IMR-90 (cell line): ENCODE data around the gene RGS16. TPM values are rescaled to one million over a fixed set of nuclear protein-coding genes. Genes with fewer than 3 reads are reported as not detected.

ENCODE experiments used
- ATAC-seq: fragments of 200-7000 bp; cut with Tn5 transposase; 2 replicates; pipeline ENCODE4 v1.9.1; 2020; ENCODE audit warnings: low read depth, mild to moderate bottlenecking, moderate library complexity
- BruUV-seq: library from RNA; stranded (reverse); fragments of 400-500 nt; replicated peaks from 2 replicates; lab custom pipeline; 2021; lab: Mats Ljungman, UMichigan
- CTCF ChIA-PET: fragments of 300-600 bp; formaldehyde crosslinking; extraction: SDS; loops from one replicate; lab custom pipeline; 2021; ENCODE audit warnings: antibody characterized with exemption; lab: Yijun Ruan, JAX
- POLR2A ChIA-PET: fragments of 300-600 bp; sonication (Branson Sonifier 250); formaldehyde crosslinking; loops from one replicate; lab custom pipeline; 2022; ENCODE audit warnings: antibody characterized with exemption; ENCODE audit not compliant: unreplicated experiment; lab: Charles Lee
- DNase-seq: peaks from one replicate; pipeline ENCODE4 v3.0.0; 2013
- H2AFZ ChIP-seq: replicated peaks from 2 replicates; pipeline ENCODE3; 2013; ENCODE audit warnings: low read length, mild to moderate bottlenecking; ENCODE audit not compliant: poor library complexity
- H2AK5ac ChIP-seq: 2 replicates; pipeline ENCODE4 v1.6.1; 2013; ENCODE audit warnings: low read depth, low read length, inconsistent platforms
- H2AK9ac ChIP-seq: replicated peaks from 2 replicates; pipeline ENCODE3; 2013; ENCODE audit warnings: mild to moderate bottlenecking, low read depth, low read length, moderate library complexity; ENCODE audit not compliant: poor library complexity
- H2BK120ac ChIP-seq: 2 replicates; pipeline ENCODE4 v1.6.1; 2013; ENCODE audit warnings: low read depth, low read length, inconsistent platforms
- H2BK15ac ChIP-seq: 3 replicates; pipeline ENCODE4 v1.6.1; 2013; ENCODE audit warnings: low read depth, low read length, inconsistent platforms
- H2BK20ac ChIP-seq: 2 replicates; pipeline ENCODE4 v1.6.1; 2013; ENCODE audit warnings: low read depth, mild to moderate bottlenecking, inconsistent platforms, low read length, moderate library complexity
- H2BK5ac ChIP-seq: 2 replicates; pipeline ENCODE4 v1.6.1; 2013; ENCODE audit warnings: mild to moderate bottlenecking, low read depth, low read length, inconsistent platforms; ENCODE audit not compliant: poor library complexity, severe bottlenecking
- H3K14ac ChIP-seq: replicated peaks from 2 replicates; pipeline ENCODE4 v1.6.1; 2013; ENCODE audit warnings: low read depth, low read length, inconsistent platforms
- H3K18ac ChIP-seq: 2 replicates; pipeline ENCODE4 v1.6.1; 2013; ENCODE audit warnings: low read depth, low read length, control low read depth
- H3K23ac ChIP-seq: 2 replicates; pipeline ENCODE4 v1.6.1; 2013; ENCODE audit warnings: low read depth, low read length, inconsistent platforms
- H3K27ac ChIP-seq: 2 replicates; pipeline ENCODE4 v1.5.1; 2013; ENCODE audit warnings: mild to moderate bottlenecking, control low read depth, low read length; ENCODE audit not compliant: insufficient read depth
- H3K27me3 ChIP-seq: 2 replicates; pipeline ENCODE4 v1.6.1; 2013; ENCODE audit warnings: low read length; ENCODE audit not compliant: control insufficient read depth, insufficient read depth
- H3K36me3 ChIP-seq: 2 replicates; pipeline ENCODE4 v1.6.1; 2013; ENCODE audit warnings: low read length, mixed read lengths; ENCODE audit not compliant: control insufficient read depth, insufficient read depth
- H3K4ac ChIP-seq: 2 replicates; pipeline ENCODE4 v1.6.1; 2013; ENCODE audit warnings: low read depth, low read length, inconsistent platforms
- H3K4me1 ChIP-seq: 2 replicates; pipeline ENCODE4 v1.6.1; 2013; ENCODE audit warnings: low read length, mixed read lengths; ENCODE audit not compliant: control insufficient read depth, insufficient read depth
- H3K4me2 ChIP-seq: 2 replicates; pipeline ENCODE4 v1.6.1; 2013; ENCODE audit warnings: low read depth, mild to moderate bottlenecking, control low read depth, low read length, moderate library complexity
- H3K4me3 ChIP-seq: 2 replicates; pipeline ENCODE4 v1.5.1; 2013; ENCODE audit warnings: low read depth, mild to moderate bottlenecking, control low read depth, low read length, moderate library complexity; ENCODE audit not compliant: insufficient read depth
- H3K56ac ChIP-seq: 2 replicates; pipeline ENCODE4 v1.6.1; 2013; ENCODE audit warnings: low read length, inconsistent platforms; ENCODE audit not compliant: insufficient read depth; ENCODE audit errors: extremely low read depth
- H3K79me1 ChIP-seq, 2 experiments: 2 replicates each; pipeline ENCODE4 v1.6.1; 2013; ENCODE audit warnings: low read length in 2 of 2, inconsistent platforms in 1 of 2, low read depth in 1 of 2
- H3K9ac ChIP-seq: 2 replicates; pipeline ENCODE4 v1.6.1; 2013; ENCODE audit warnings: low read depth, low read length, control low read depth
- H3K9me1 ChIP-seq: 2 replicates; pipeline ENCODE4 v1.6.1; 2013; ENCODE audit warnings: low read length, inconsistent platforms; ENCODE audit not compliant: insufficient read depth
- H3K9me3 ChIP-seq: 2 replicates; pipeline ENCODE4 v1.6.1; 2013; ENCODE audit warnings: low read length; ENCODE audit not compliant: control insufficient read depth, insufficient read depth
- H4K20me1 ChIP-seq: 2 replicates; pipeline ENCODE4 v1.6.1; 2013; ENCODE audit warnings: low read length, inconsistent platforms; ENCODE audit not compliant: insufficient read depth
- H4K5ac ChIP-seq: 2 replicates; pipeline ENCODE4 v1.6.1; 2013; ENCODE audit warnings: mild to moderate bottlenecking, low read depth, low read length, control low read depth
- H4K8ac ChIP-seq, 2 experiments: 2 replicates each; pipeline ENCODE4 v1.6.1; 2013; ENCODE audit warnings: low read depth in 2 of 2, low read length in 2 of 2, control low read depth in 1 of 2, inconsistent platforms in 1 of 2
- H4K91ac ChIP-seq: 2 replicates; pipeline ENCODE4 v1.6.1; 2013; ENCODE audit warnings: low read depth, low read length, inconsistent platforms; ENCODE audit not compliant: insufficient read depth
- POLR2A ChIP-seq: IDR thresholded peaks from 2 replicates; pipeline ENCODE4 v1.6.1; 2012; ENCODE audit warnings: mild to moderate bottlenecking, low read depth, low read length
- WGBS, 2 experiments: methylation state at CpG; one replicate each; pipeline versions ENCODE4 v1.1.5 to v1.1.7; 2013; ENCODE audit warnings: missing lambda C conversion rate in 2 of 2; ENCODE audit not compliant: insufficient read length in 1 of 2; ENCODE audit errors: extremely low coverage in 2 of 2; 5-methylcytosine and 5-hydroxymethylcytosine counted together
- dilution Hi-C: fragments of 300-500 bp; cut with HindIII; formaldehyde crosslinking; loops from one replicate; pipeline ENCODE4 v1.14.3; 2018; ENCODE audit warnings: low sequenced_read_pairs; ENCODE audit not compliant: unreplicated experiment
- in situ Hi-C: fragments of 300-500 bp; cut with MboI; formaldehyde crosslinking; loops from 3 replicates; pipeline ENCODE4 v1.14.3; 2019; ENCODE audit warnings: low sequenced_read_pairs, inconsistent platforms, mixed read lengths
- intact Hi-C: fragments of 100-400 bp; cut with micrococcal nuclease; formaldehyde crosslinking; loops from 2 replicates; pipeline ENCODE4 v1.10.0; 2022
- polyA plus RNA-seq, 3 experiments: library from polyadenylated mRNA; depleted of rRNA; stranded (reverse); fragments of >200 nt; gene quantifications; 2 replicates each; pipeline ENCODE4 v1.2.3, GENCODE V29; 2012; ENCODE audit warnings: low replicate concordance in 1 of 3
- total RNA-seq: library from RNA; depleted of rRNA; stranded (reverse); fragments of >200 nt; gene quantifications from 2 replicates; pipeline ENCODE4 v1.2.3, GENCODE V29; 2012

Gene RGS16
- total and polyA plus RNA-seq, 2 of the 4 experiments (the other 2 are of a cell fraction), result 0.15 to 0.18 TPM

GRCh38 chr1:182561456-182561855 lies 42.7 kb downstream of the RGS16 start:
- H3K56ac ChIP-seq, result no peak overlapping the region
- H4K8ac ChIP-seq, result no peak overlapping the region
- no peaks in the 10 kb centered on the region for H3K4me1 ChIP-seq
- H3K18ac ChIP-seq, result no peak overlapping the region
- H3K79me1 ChIP-seq, result no peaks in the 10 kb centered on the region
- H3K9ac ChIP-seq, result no peak overlapping the region
- dilution Hi-C loops, result no loop called here
- H2AK9ac ChIP-seq, result no peak overlapping the region
- H2BK20ac ChIP-seq, result no peak overlapping the region
- in situ Hi-C loops, result no loop called here
- H3K36me3 ChIP-seq, result no peaks in the 10 kb centered on the region
- no peaks in the 10 kb centered on the region for H3K9me3 ChIP-seq
- H4K5ac ChIP-seq, result no peak overlapping the region
- H3K4ac ChIP-seq, result no peak overlapping the region
- no peaks in the 10 kb centered on the region for H3K9me1 ChIP-seq
- no peak for ATAC-seq
- no CpG with 5 or more reads among the region's 4 CpGs for WGBS, 2 experiments
- H3K14ac ChIP-seq, result no peak overlapping the region
- ChIA-PET POLR2A (no interaction called here), CTCF (no interaction called here)
- no peak overlapping the region for H4K91ac ChIP-seq
- H3K27me3 ChIP-seq, result peaks cover 5% of the 10 kb centered on the region
- BruUV-seq, result no TSS peak
- intact Hi-C loops, result no loop called here
- H3K4me2 ChIP-seq, result no peak overlapping the region
- DNase-seq, result no peak
- no peak overlapping the region for H3K27ac ChIP-seq
- H2AFZ ChIP-seq, result no peak overlapping the region
- H3K4me3 ChIP-seq, result no peak overlapping the region
- H2AK5ac ChIP-seq, result no peak overlapping the region
- no peak overlapping the region for H3K23ac ChIP-seq
- no peak overlapping the region for H2BK15ac ChIP-seq
- H4K20me1 ChIP-seq, result no peaks in the 10 kb centered on the region
- H2BK5ac ChIP-seq, result no peak overlapping the region
- H2BK120ac ChIP-seq, result no peak overlapping the region
- TF ChIP-seq POLR2A, result no peak
